HEK293T (cell line): ENCODE measurements around the gene SPATA13.
"Not testable (repeated sequence)": the region's sequence is repeated elsewhere in the genome, so short reads cannot be mapped to it uniquely, and the experiment has no call there.

Source experiments
- CTCF ChIA-PET: fragments of 350-600 bp; formaldehyde crosslinking; extraction: SDS; loops from one replicate; lab custom pipeline; 2021; ENCODE audit warnings: antibody characterized with exemption, inconsistent platforms; lab: Yijun Ruan, JAX
- POLR2A ChIA-PET: fragments of 350-600 bp; formaldehyde crosslinking; extraction: SDS; loops from one replicate; lab custom pipeline; 2020; ENCODE audit warnings: antibody characterized with exemption, inconsistent platforms; lab: Yijun Ruan, JAX
- DNase-seq: peaks from one replicate; pipeline ENCODE4 v3.0.0; 2012; ENCODE audit warnings: mixed read lengths; ENCODE audit errors: extremely low spot score
- ARNT ChIP-seq: fragments of 450-650 bp; IDR thresholded peaks from 2 replicates; pipeline ENCODE4 v1.6.1; 2017; ENCODE audit warnings: mild to moderate bottlenecking
- BHLHE40 ChIP-seq: fragments of 450-650 bp; IDR thresholded peaks from 2 replicates; pipeline ENCODE4 v1.6.1; 2016; ENCODE audit warnings: mild to moderate bottlenecking, moderate library complexity, borderline replicate concordance
- CTBP1 ChIP-seq: fragments of 450-650 bp; IDR thresholded peaks from 2 replicates; pipeline ENCODE4 v1.6.1; 2016; ENCODE audit warnings: borderline replicate concordance
- ELF4 ChIP-seq: fragments of 450-650 bp; IDR thresholded peaks from 2 replicates; pipeline ENCODE4 v1.6.1; 2017; ENCODE audit warnings: antibody characterized with exemption
- FOXA1 ChIP-seq: fragments of 450-650 bp; IDR thresholded peaks from 2 replicates; pipeline ENCODE4 v1.6.1; 2016; ENCODE audit warnings: mild to moderate bottlenecking
- FOXK2 ChIP-seq: fragments of 450-650 bp; IDR thresholded peaks from 2 replicates; pipeline ENCODE4 v1.6.1; 2016; ENCODE audit warnings: mild to moderate bottlenecking
- FOXM1 ChIP-seq: fragments of 450-650 bp; IDR thresholded peaks from 2 replicates; pipeline ENCODE4 v1.6.1; 2017; ENCODE audit warnings: mild to moderate bottlenecking, borderline replicate concordance
- HDGF ChIP-seq: fragments of 450-650 bp; IDR thresholded peaks from 2 replicates; pipeline ENCODE4 v1.6.1; 2017; ENCODE audit warnings: antibody characterized with exemption, borderline replicate concordance
- L3MBTL2 ChIP-seq: fragments of 450-650 bp; conservative IDR thresholded peaks from 2 replicates; pipeline ENCODE4 v1.6.1; 2016; ENCODE audit warnings: mild to moderate bottlenecking
- LEF1 ChIP-seq: fragments of 450-650 bp; IDR thresholded peaks from 2 replicates; pipeline ENCODE4 v1.6.1; 2017; ENCODE audit warnings: mild to moderate bottlenecking, borderline replicate concordance
- NFRKB ChIP-seq: fragments of 450-650 bp; IDR thresholded peaks from 2 replicates; pipeline ENCODE4 v1.6.1; 2016; ENCODE audit warnings: mild to moderate bottlenecking, moderate library complexity
- PKNOX1 ChIP-seq: fragments of 450-650 bp; IDR thresholded peaks from 2 replicates; pipeline ENCODE4 v1.6.1; 2016
- SP1 ChIP-seq: fragments of 450-650 bp; IDR thresholded peaks from 2 replicates; pipeline ENCODE4 v1.6.1; 2017
- SUZ12 ChIP-seq: fragments of 450-650 bp; IDR thresholded peaks from 2 replicates; pipeline ENCODE4 v1.6.1; 2016; ENCODE audit warnings: mild to moderate bottlenecking
- TARDBP ChIP-seq: fragments of 450-650 bp; IDR thresholded peaks from 2 replicates; pipeline ENCODE4 v1.6.1; 2016
- ZNF384 ChIP-seq: fragments of 450-650 bp; IDR thresholded peaks from 2 replicates; pipeline ENCODE4 v1.6.1; 2016

The SPATA13 gene

GRCh38 chr13:24301911-24302310 is 141.4 kb downstream of the SPATA13 start:
- no peak for TF ChIP-seq TARDBP
- TF ChIP-seq HDGF: no peak
- no peak for TF ChIP-seq SUZ12
- TF ChIP-seq FOXK2: no peak
- no peak for TF ChIP-seq FOXM1
- no peak for TF ChIP-seq ELF4
- TF ChIP-seq FOXA1: no peak
- TF ChIP-seq ZNF384: no peak
- CTCF ChIA-PET: interaction anchor here (0.6 kb wide), 1 partner anchor 338 kb away, joined by 3 read pairs; no protein-coding TSS in a partner anchor
- no peak for DNase-seq
- POLR2A ChIA-PET: no interaction called here

- DNase-seq: no peak
- TF ChIP-seq FOXM1 (no peak), LEF1 (no peak), TARDBP (no peak), BHLHE40 (no peak), FOXK2 (no peak)
- ChIA-PET CTCF (no interaction called here), POLR2A (no interaction called here)
These were observed 144.1 kb downstream of the SPATA13 start for GRCh38 chr13:24304620-24305019.

GRCh38 chr13:24306632-24307031 is 146.1 kb downstream of the SPATA13 start:
- DNase-seq: no peak
- ChIA-PET POLR2A (no interaction called here), CTCF (no interaction called here)
- TF ChIP-seq ARNT (no peak), CTBP1 (no peak), ELF4 (no peak), FOXM1 (no peak), FOXA1 (no peak), SUZ12 (no peak), HDGF (no peak), SP1 (no peak), PKNOX1 (no peak), NFRKB (no peak), TARDBP (no peak), ZNF384 (no peak)

GRCh38 chr13:24307211-24308067 is 146.9 kb downstream of the SPATA13 start:
- TF ChIP-seq PKNOX1: no peak
- no peak for TF ChIP-seq BHLHE40
- no peak for TF ChIP-seq L3MBTL2
- TF ChIP-seq SP1: no peak
- no peak for TF ChIP-seq NFRKB
- no peak for TF ChIP-seq SUZ12
- no peak for TF ChIP-seq LEF1
- TF ChIP-seq FOXA1: no peak
- no peak for TF ChIP-seq FOXK2
- TF ChIP-seq HDGF: no peak
- TF ChIP-seq FOXM1: no peak
- TF ChIP-seq ARNT: no peak
- no peak for TF ChIP-seq TARDBP
- no peak for TF ChIP-seq CTBP1
- TF ChIP-seq ZNF384: no peak
- no peak for TF ChIP-seq ELF4
- no peak for DNase-seq
- ChIA-PET CTCF (no interaction called here), POLR2A (no interaction called here)

- ChIA-PET CTCF (no interaction called here), POLR2A (no interaction called here)
- TF ChIP-seq BHLHE40 (no peak), ELF4 (no peak), NFRKB (no peak), ARNT (no peak), FOXK2 (no peak), SUZ12 (no peak), TARDBP (no peak), HDGF (no peak), FOXM1 (no peak)
- DNase-seq: no peak
These were observed 147.5 kb downstream of the SPATA13 start for GRCh38 chr13:24308068-24308445.

GRCh38 chr13:24308488-24309020 is 148.0 kb downstream of the SPATA13 start:
- no peak for DNase-seq
- POLR2A ChIA-PET: no interaction called here
- TF ChIP-seq HDGF: no peak
- TF ChIP-seq PKNOX1: no peak
- no peak for TF ChIP-seq ZNF384
- CTCF ChIA-PET: no interaction called here

- POLR2A ChIA-PET, DNase-seq, CTCF ChIA-PET: not testable (repeated sequence)
These were observed 148.8 kb downstream of the SPATA13 start, which contains the start of gene C1QTNF9 for GRCh38 chr13:24309300-24309699. TSS of gene C1QTNF9 (plus strand) at chr13:24309580. CDS start at chr13:24316004, 6,424 bp downstream.
